Thymus (tissue), 11 donors: Measurements from ENCODE around the gene RASD2. TPM values are rescaled to one million over a fixed set of nuclear protein-coding genes. Genes with fewer than 3 reads are reported as not detected.

Source experiments
- DNase-seq, 9 donors: peaks; one replicate each; pipeline ENCODE4 v3.0.0-alpha.2; 2013; ENCODE audit warnings: low spot score in 9 of 9, low read depth in 6 of 9, missing footprints in 1 of 9
- H3K27ac ChIP-seq, 2 donors: one replicate each; pipeline ENCODE4 v1.5.1; 2013; ENCODE audit warnings: control low read depth in 1 of 2, low read depth in 1 of 2, low read length in 1 of 2, mild to moderate bottlenecking in 1 of 2, moderate library complexity in 1 of 2
- H3K27me3 ChIP-seq, 2 donors: one replicate each; pipeline ENCODE4 v1.5.1; 2013; ENCODE audit warnings: low read length in 1 of 2; ENCODE audit not compliant: control insufficient read depth in 2 of 2, insufficient read depth in 1 of 2
- H3K36me3 ChIP-seq, 2 donors: one replicate each; pipeline ENCODE4 v1.5.1; 2013; ENCODE audit warnings: low read length in 1 of 2, mild to moderate bottlenecking in 1 of 2, moderate library complexity in 1 of 2; ENCODE audit not compliant: control insufficient read depth in 2 of 2, insufficient read depth in 2 of 2
- H3K4me1 ChIP-seq, 2 donors: one replicate each; pipeline ENCODE4 v1.5.1; 2013; ENCODE audit warnings: low read length in 2 of 2; ENCODE audit not compliant: control insufficient read depth in 2 of 2, insufficient read depth in 2 of 2
- H3K4me3 ChIP-seq, 2 donors: one replicate each; pipeline ENCODE4 v1.5.1; 2013; ENCODE audit warnings: low read length in 2 of 2, control low read depth in 1 of 2, mild to moderate bottlenecking in 1 of 2
- H3K9me3 ChIP-seq, 2 donors: one replicate each; pipeline ENCODE4 v1.5.1; 2013; ENCODE audit warnings: low read length in 1 of 2, mild to moderate bottlenecking in 1 of 2; ENCODE audit not compliant: control insufficient read depth in 2 of 2, insufficient read depth in 1 of 2
- WGBS: extraction: QIAGEN DNeasy Blood & Tissue Kit; methylation state at CpG from one replicate; pipeline ENCODE4 v1.1.7; 2013; 5-methylcytosine and 5-hydroxymethylcytosine counted together
- polyA plus RNA-seq: library from polyadenylated mRNA; stranded (reverse); fragments of 200-250 nt; gene quantifications from one replicate; pipeline ENCODE4 v1.2.3, GENCODE V29; 2013
- total RNA-seq: library from RNA; stranded (reverse); fragments of 120-200 nt; gene quantifications from one replicate; pipeline ENCODE4 v1.2.4, GENCODE V29; 2013
- donor health status: healthy.

Gene RASD2
- total and polyA plus RNA-seq, 2 donors, result 0.14 to 1.0 TPM

GRCh38 chr22:35601013-35601580 is 60.5 kb downstream of the RASD2 start:
- H3K4me1 ChIP-seq, result no peaks in the 10 kb centered on the region

DNA sequence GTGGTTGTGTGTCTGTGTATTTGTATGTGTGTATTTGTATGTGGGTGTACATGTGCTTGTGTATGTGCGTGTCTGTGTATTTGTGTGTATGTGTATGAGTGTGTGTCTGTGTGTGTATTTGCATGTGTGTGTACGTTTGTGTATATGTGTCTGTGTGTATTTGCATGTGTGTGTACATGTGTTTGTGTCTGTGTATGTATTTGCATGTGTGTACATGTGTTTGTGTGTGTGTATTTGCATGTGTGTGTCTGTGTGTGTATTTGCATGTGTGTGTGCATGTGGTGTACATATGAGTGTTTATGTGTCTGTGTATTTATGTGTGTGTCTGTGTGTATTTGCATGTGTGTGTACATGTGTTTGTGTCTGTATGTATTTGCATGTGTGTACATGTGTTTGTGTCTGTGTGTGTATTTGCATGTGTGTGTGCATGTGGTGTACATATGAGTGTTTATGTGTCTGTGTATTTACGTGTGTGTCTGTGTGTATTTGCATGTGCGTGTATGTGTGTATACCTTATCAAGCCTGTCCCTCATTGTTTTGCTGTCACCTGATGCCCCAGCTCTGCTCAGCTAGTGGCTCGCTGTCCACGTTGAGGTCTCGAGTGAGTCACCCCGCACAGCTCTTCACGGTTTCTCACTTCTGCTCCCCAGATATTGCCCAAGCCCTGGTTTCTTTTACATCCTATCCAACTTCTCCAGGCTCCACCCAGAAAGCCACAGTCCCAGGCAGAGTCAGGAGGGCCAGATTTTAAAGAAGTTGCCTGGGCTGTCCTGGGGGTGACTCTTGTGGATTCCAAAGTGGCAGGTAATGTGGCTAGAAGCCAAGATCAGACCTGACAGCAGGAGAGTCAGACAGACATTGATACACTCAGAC is 61.3 kb downstream of the RASD2 start:
- DNase-seq, result no peak
- WGBS, result 78% methylated on average over 9 of the region's 9 CpGs
- H3K27ac ChIP-seq, result no peak overlapping the region

More at GRCh38 chr22:35601013-35601580, 60.5 kb downstream of the RASD2 start:
- Histone ChIP-seq H3K27ac (no peak overlapping the region), H3K27me3 (no peaks in the 10 kb centered on the region), H3K4me3 (no peak overlapping the region), H3K9me3 (no peaks in the 10 kb centered on the region), H3K36me3 (no peaks in the 10 kb centered on the region)
- WGBS, result 99% methylated on average over 5 of the region's 5 CpGs
- DNase-seq, result no peak

More for the DNA sequence above, 61.3 kb downstream of the RASD2 start:
- Histone ChIP-seq H3K4me3 (no peak overlapping the region), H3K4me1 (no peaks in the 10 kb centered on the region), H3K36me3 (no peaks in the 10 kb centered on the region), H3K27me3 (no peaks in the 10 kb centered on the region), H3K9me3 (no peaks in the 10 kb centered on the region)

Other genes starting within 250 kb of the RASD2 start
- 23.2 TPM for gene TOM1, start 240.9 kb upstream of the RASD2 start, total RNA-seq
- 41.8 TPM for gene TOM1, start 240.9 kb upstream of the RASD2 start, polyA plus RNA-seq
- gene HMOX1, start 159.7 kb upstream of the RASD2 start, total RNA-seq, result 32.2 TPM
- 119 TPM for gene HMOX1, start 159.7 kb upstream of the RASD2 start, polyA plus RNA-seq
- gene MCM5, start 140.7 kb upstream of the RASD2 start, total RNA-seq, result 86.9 TPM
- 27.1 TPM for gene MCM5, start 140.7 kb upstream of the RASD2 start, polyA plus RNA-seq
- gene MB, start 76.5 kb downstream of the RASD2 start, total RNA-seq, result 1.1 TPM
- gene MB, start 76.5 kb downstream of the RASD2 start, polyA plus RNA-seq, result 3.7 TPM
- 19.8 TPM for gene APOL6, start 107.6 kb downstream of the RASD2 start, total RNA-seq
- 9.3 TPM for gene APOL6, start 107.6 kb downstream of the RASD2 start, polyA plus RNA-seq
- gene APOL5, start 177.0 kb downstream of the RASD2 start, total RNA-seq, result 0.09 TPM
- 0.09 TPM for gene APOL5, start 177.0 kb downstream of the RASD2 start, polyA plus RNA-seq